ENCODE data around the gene CAMTA1.

CAMTA1 gene

GRCh38 chr1:7442036-7442435 lies 656.8 kb downstream of the CAMTA1 start:
- Histone ChIP-seq H3K4me3 (ENCODE audit: extremely low read depth, insufficient read depth, low read length, poor library complexity, severe bottlenecking) (no peak overlapping the region), H3K36me3 (ENCODE audit: control insufficient read depth, insufficient read depth, low read length) (no peaks in the 10 kb centered on the region), H3K9me3 (ENCODE audit: control insufficient read depth, low read length) (no peaks in the 10 kb centered on the region), H3K4me1 (ENCODE audit: control insufficient read depth, insufficient read depth, low read length, poor library complexity, severe bottlenecking) (no peaks in the 10 kb centered on the region), H3K27ac (ENCODE audit: low read depth, low read length, severe bottlenecking) (no peak overlapping the region)
- WGBS, 2 experiments (ENCODE audit: insufficient coverage in 2 of 2) = 89 to 96% methylated on average over 8 to 9 of the region's 9 CpGs

DNA sequence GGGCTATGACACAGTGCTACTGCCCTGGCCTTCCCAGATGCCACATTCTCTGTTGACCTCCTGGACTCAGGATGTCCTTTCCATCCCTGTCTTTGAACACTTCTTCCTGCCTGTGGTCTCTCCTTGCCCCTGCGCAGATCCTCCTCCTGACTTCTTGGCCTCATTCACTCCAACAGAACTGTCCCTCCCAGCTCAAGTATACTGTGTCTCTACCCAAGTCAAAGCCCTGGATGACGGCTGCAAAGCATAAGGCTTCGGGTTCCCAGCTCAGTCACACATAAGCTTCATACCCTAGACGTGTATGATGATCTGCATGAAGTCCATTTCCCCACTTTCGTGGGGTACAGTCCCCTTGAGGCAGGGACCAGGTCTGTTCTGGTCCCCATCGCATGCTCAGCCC lies 657.7 kb downstream of the CAMTA1 start:
- no peak overlapping the region for H3K4me3 ChIP-seq (ENCODE audit: extremely low read depth, insufficient read depth, low read length, poor library complexity, severe bottlenecking)
- 88 to 90% methylated on average over 6 of the region's 6 CpGs for WGBS, 2 experiments (ENCODE audit: insufficient coverage in 2 of 2)
- no peak overlapping the region for H3K27ac ChIP-seq (ENCODE audit: low read depth, low read length, severe bottlenecking)
- H3K9me3 ChIP-seq (ENCODE audit: control insufficient read depth, low read length) = no peaks in the 10 kb centered on the region
- no peaks in the 10 kb centered on the region for H3K36me3 ChIP-seq (ENCODE audit: control insufficient read depth, insufficient read depth, low read length)
- H3K4me1 ChIP-seq (ENCODE audit: control insufficient read depth, insufficient read depth, low read length, poor library complexity, severe bottlenecking) = no peaks in the 10 kb centered on the region

DNA sequence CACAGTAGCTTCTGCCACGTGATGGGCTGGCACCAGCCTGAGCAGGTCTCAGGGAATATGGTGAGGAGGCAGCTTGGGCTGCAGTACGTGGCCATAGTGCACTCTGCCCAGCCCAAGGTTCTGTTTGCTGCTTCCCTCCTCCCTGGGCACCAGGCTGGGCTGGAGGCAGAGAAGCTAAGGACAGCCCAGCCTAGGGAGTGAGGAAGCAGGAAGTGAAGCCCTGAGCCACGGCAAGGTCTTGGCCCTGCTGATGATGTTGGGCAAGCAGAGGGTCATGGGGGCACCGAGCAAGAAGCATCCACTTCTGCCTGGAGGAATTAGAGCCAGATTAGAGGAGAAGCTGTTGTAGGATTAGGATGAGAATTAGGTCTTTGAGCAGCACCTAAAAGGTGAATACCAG lies 659.1 kb downstream of the CAMTA1 start:
- no peaks in the 10 kb centered on the region for H3K9me3 ChIP-seq (ENCODE audit: control insufficient read depth, low read length)
- 88 to 91% methylated on average over 2 to 4 of the region's 4 CpGs for WGBS, 2 experiments (ENCODE audit: insufficient coverage in 2 of 2)
- H3K27ac ChIP-seq (ENCODE audit: low read depth, low read length, severe bottlenecking) = no peak overlapping the region
- no peaks in the 10 kb centered on the region for H3K4me1 ChIP-seq (ENCODE audit: control insufficient read depth, insufficient read depth, low read length, poor library complexity, severe bottlenecking)
- H3K4me3 ChIP-seq (ENCODE audit: extremely low read depth, insufficient read depth, low read length, poor library complexity, severe bottlenecking) = no peak overlapping the region
- no peaks in the 10 kb centered on the region for H3K36me3 ChIP-seq (ENCODE audit: control insufficient read depth, insufficient read depth, low read length)

GRCh38 chr1:7447093-7447492 lies 661.8 kb downstream of the CAMTA1 start:
- Histone ChIP-seq H3K27ac (ENCODE audit: low read depth, low read length, severe bottlenecking) (no peak overlapping the region), H3K36me3 (ENCODE audit: control insufficient read depth, insufficient read depth, low read length) (no peaks in the 10 kb centered on the region), H3K9me3 (ENCODE audit: control insufficient read depth, low read length) (no peaks in the 10 kb centered on the region), H3K4me3 (ENCODE audit: extremely low read depth, insufficient read depth, low read length, poor library complexity, severe bottlenecking) (no peak overlapping the region), H3K4me1 (ENCODE audit: control insufficient read depth, insufficient read depth, low read length, poor library complexity, severe bottlenecking) (no peaks in the 10 kb centered on the region)
- WGBS, 2 experiments (ENCODE audit: insufficient coverage in 2 of 2) = 91 to 100% methylated on average over 3 to 7 of the region's 9 CpGs

- Histone ChIP-seq H3K4me3 (ENCODE audit: extremely low read depth, insufficient read depth, low read length, poor library complexity, severe bottlenecking) (no peak overlapping the region), H3K9me3 (ENCODE audit: control insufficient read depth, low read length) (no peaks in the 10 kb centered on the region), H3K4me1 (ENCODE audit: control insufficient read depth, insufficient read depth, low read length, poor library complexity, severe bottlenecking) (no peaks in the 10 kb centered on the region), H3K36me3 (ENCODE audit: control insufficient read depth, insufficient read depth, low read length) (no peaks in the 10 kb centered on the region), H3K27ac (ENCODE audit: low read depth, low read length, severe bottlenecking) (no peak overlapping the region)
- 83 to 97% methylated on average over 1 to 5 of the region's 6 CpGs for WGBS, 2 experiments (ENCODE audit: insufficient coverage in 2 of 2)
These were observed 662.5 kb downstream of the CAMTA1 start for GRCh38 chr1:7447736-7448135.

- Histone ChIP-seq H3K36me3 (ENCODE audit: control insufficient read depth, insufficient read depth, low read length) (no peaks in the 10 kb centered on the region), H3K27ac (ENCODE audit: low read depth, low read length, severe bottlenecking) (no peak overlapping the region), H3K4me1 (ENCODE audit: control insufficient read depth, insufficient read depth, low read length, poor library complexity, severe bottlenecking) (no peaks in the 10 kb centered on the region), H3K4me3 (ENCODE audit: extremely low read depth, insufficient read depth, low read length, poor library complexity, severe bottlenecking) (no peak overlapping the region), H3K9me3 (ENCODE audit: control insufficient read depth, low read length) (no peaks in the 10 kb centered on the region)
- WGBS, 2 experiments (ENCODE audit: insufficient coverage in 2 of 2) = 94 to 97% methylated on average over 10 of the region's 10 CpGs
These were observed 663.7 kb downstream of the CAMTA1 start for GRCh38 chr1:7448986-7449385.

DNA sequence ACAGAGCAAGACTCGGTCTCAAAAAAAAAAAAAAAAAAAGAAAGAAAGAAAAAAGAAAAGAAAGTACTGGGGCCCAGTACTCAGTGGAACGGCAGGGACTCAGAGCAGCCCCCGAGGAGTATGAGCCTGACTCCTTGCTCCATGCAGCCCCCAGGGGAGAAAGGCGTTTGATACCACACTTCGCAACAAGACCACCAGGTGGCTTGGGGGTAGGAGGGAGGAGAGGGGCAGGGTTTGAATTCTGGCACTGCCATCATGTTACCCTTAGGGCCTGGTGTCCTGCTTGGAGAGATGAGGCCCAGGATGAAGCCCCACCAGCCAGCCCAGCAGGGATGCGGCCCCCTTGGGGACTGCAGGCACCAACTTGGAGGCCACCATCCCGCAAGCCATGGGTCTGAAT lies 664.5 kb downstream of the CAMTA1 start:
- no peaks in the 10 kb centered on the region for H3K9me3 ChIP-seq (ENCODE audit: control insufficient read depth, low read length)
- WGBS, 2 experiments (ENCODE audit: insufficient coverage in 2 of 2) = 94 to 97% methylated on average over 3 to 5 of the region's 7 CpGs
- H3K36me3 ChIP-seq (ENCODE audit: control insufficient read depth, insufficient read depth, low read length) = no peaks in the 10 kb centered on the region
- H3K27ac ChIP-seq (ENCODE audit: low read depth, low read length, severe bottlenecking) = no peak overlapping the region
- H3K4me3 ChIP-seq (ENCODE audit: extremely low read depth, insufficient read depth, low read length, poor library complexity, severe bottlenecking) = no peak overlapping the region
- peaks cover 4% of the 10 kb centered on the region for H3K4me1 ChIP-seq (ENCODE audit: control insufficient read depth, insufficient read depth, low read length, poor library complexity, severe bottlenecking)

GRCh38 chr1:7450838-7451237 lies 665.6 kb downstream of the CAMTA1 start:
- no peak overlapping the region for H3K27ac ChIP-seq (ENCODE audit: low read depth, low read length, severe bottlenecking)
- 87 to 93% methylated on average over 4 to 5 of the region's 5 CpGs for WGBS, 2 experiments (ENCODE audit: insufficient coverage in 2 of 2)

DNA sequence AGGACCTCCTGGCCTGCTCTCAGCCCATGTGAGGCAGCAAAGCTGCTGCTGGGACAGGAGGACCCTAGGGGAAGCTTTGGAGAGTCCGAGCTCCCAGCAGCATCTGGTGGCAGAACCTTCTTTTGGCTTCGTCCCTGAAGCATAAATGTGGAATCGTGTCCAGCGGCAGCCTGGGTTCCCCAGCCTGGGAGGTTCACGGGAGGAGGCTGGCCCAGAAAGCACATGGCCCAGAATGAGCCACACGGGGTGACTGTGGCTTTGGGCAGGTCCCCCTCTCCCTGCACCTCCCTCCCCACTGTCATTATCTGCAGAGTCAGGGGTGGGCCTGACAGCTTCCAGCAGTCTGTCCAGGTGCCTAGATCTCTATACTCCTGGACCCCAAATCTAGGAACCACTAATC lies 667.8 kb downstream of the CAMTA1 start:
- Histone ChIP-seq H3K4me1 (ENCODE audit: control insufficient read depth, insufficient read depth, low read length, poor library complexity, severe bottlenecking) (peaks cover 10% of the 10 kb centered on the region), H3K4me3 (ENCODE audit: extremely low read depth, insufficient read depth, low read length, poor library complexity, severe bottlenecking) (no peak overlapping the region), H3K9me3 (ENCODE audit: control insufficient read depth, low read length) (no peaks in the 10 kb centered on the region), H3K36me3 (ENCODE audit: control insufficient read depth, insufficient read depth, low read length) (no peaks in the 10 kb centered on the region), H3K27ac (ENCODE audit: low read depth, low read length, severe bottlenecking) (no peak overlapping the region)
- WGBS, 2 experiments (ENCODE audit: insufficient coverage in 2 of 2) = 90 to 96% methylated on average over 6 of the region's 6 CpGs

More at GRCh38 chr1:7450838-7451237, 665.6 kb downstream of the CAMTA1 start:
- Histone ChIP-seq H3K4me1 (ENCODE audit: control insufficient read depth, insufficient read depth, low read length, poor library complexity, severe bottlenecking) (peaks cover 7% of the 10 kb centered on the region), H3K9me3 (ENCODE audit: control insufficient read depth, low read length) (no peaks in the 10 kb centered on the region), H3K4me3 (ENCODE audit: extremely low read depth, insufficient read depth, low read length, poor library complexity, severe bottlenecking) (no peak overlapping the region), H3K36me3 (ENCODE audit: control insufficient read depth, insufficient read depth, low read length) (no peaks in the 10 kb centered on the region)

DNA sequence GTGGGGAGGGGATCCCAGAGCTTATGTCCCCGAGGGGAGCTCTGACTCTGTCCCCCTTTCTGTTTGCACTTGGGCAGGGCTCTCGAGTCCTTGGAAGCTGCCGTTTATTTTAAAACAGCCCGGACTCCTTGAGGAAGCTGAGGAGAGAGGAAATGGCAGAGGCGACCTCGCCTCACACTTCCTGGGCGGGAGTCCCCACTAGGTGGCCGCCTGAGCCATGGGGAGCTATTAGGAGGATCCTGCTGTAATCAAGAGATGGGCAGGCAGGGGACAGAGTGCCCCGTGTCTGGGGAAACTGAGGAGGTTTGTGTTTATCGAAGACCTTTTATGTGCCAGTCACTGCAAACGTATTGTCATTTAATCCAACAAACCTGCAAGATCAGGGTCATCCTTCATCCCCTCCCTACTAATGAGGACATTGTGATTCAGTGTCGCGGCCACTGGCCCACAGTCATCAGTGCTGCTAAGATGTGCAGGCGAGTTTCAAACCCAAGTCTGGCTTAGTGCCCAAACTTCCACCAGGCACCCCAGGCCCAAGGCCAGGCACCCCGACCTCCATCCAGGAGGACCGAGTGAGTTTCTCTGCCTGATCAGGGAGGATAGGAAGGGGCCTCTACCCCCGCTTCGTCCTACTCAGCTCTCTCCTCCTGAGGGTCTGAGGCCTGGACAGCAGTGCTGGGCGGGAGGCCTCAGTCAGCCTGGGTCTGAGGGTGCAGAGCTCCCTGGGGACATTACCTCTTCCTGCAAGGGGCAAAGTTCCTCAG lies 669.0 kb downstream of the CAMTA1 start:
- Histone ChIP-seq H3K4me3 (ENCODE audit: extremely low read depth, insufficient read depth, low read length, poor library complexity, severe bottlenecking) (no peak overlapping the region), H3K27ac (ENCODE audit: low read depth, low read length, severe bottlenecking) (no peak overlapping the region), H3K36me3 (ENCODE audit: control insufficient read depth, insufficient read depth, low read length) (no peaks in the 10 kb centered on the region), H3K4me1 (ENCODE audit: control insufficient read depth, insufficient read depth, low read length, poor library complexity, severe bottlenecking) (peaks cover 10% of the 10 kb centered on the region), H3K9me3 (ENCODE audit: control insufficient read depth, low read length) (no peaks in the 10 kb centered on the region)
- 79% methylated on average over 14 to 15 of the region's 19 CpGs for WGBS, 2 experiments (ENCODE audit: insufficient coverage in 2 of 2)
